ENCODE results near the gene F2RL3.

DNA sequence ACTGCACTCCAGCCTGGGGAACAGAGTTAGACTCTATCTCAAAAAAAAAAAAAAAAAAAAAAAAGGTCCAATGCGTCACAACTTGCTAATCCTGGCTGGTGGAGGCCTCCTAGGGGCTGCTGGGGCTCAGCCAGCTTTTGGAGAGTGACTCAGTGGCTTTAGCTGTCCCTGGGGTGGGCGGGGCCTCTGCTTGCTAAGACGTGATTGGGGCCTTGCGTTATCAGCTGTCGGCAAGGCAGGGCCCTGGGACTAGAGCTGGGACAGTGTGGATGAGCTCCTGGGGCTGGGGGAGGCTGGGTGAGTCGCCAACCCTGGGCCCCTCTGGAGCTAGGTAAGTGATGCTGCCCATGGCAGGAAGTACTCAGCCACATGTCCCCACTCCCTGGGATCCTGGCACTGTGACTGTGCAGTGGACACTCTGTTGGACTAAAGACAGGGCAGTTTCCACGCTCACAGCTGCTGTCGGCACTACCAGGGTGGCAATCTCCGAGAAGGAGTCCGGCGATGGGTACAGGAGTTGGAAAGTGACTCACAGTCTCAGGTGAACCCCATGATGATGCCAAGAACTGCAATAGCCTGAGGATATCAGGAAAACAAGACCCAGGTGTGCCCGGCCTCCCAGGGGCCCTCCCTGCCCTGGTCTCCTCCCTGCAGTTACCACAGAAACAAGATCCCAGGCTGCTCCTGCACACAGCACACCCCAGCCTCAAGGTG is 32.2 kb downstream of the F2RL3 start:
- TF ChIP-seq, protein P1, sequence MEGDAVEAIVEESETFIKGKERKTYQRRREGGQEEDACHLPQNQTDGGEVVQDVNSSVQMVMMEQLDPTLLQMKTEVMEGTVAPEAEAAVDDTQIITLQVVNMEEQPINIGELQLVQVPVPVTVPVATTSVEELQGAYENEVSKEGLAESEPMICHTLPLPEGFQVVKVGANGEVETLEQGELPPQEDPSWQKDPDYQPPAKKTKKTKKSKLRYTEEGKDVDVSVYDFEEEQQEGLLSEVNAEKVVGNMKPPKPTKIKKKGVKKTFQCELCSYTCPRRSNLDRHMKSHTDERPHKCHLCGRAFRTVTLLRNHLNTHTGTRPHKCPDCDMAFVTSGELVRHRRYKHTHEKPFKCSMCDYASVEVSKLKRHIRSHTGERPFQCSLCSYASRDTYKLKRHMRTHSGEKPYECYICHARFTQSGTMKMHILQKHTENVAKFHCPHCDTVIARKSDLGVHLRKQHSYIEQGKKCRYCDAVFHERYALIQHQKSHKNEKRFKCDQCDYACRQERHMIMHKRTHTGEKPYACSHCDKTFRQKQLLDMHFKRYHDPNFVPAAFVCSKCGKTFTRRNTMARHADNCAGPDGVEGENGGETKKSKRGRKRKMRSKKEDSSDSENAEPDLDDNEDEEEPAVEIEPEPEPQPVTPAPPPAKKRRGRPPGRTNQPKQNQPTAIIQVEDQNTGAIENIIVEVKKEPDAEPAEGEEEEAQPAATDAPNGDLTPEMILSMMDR (IDR thresholded peaks at IDR 0.05): no peak
- no peak for TF ChIP-seq POLR2A (IDR thresholded peaks at IDR 0.05)
